Fibroblast of the aortic adventitia (primary cell): ENCODE results near the gene CMA1. TPM values are rescaled to one million over a fixed set of nuclear protein-coding genes. Genes with fewer than 3 reads are reported as not detected.

Experiments
- DNase-seq: peaks from one replicate; pipeline ENCODE4 v3.0.0-alpha.2; 2010; ENCODE audit warnings: low read depth
- H3K4me3 ChIP-seq: 2 replicates; pipeline ENCODE4 v1.5.1; 2011; ENCODE audit warnings: low read depth, mild to moderate bottlenecking, control low read depth, low read length, moderate library complexity
- total RNA-seq: library from RNA; depleted of rRNA; stranded (reverse); fragments of >200 nt; gene quantifications from 2 replicates; pipeline ENCODE4 v1.2.3, GENCODE V29; 2012; ENCODE audit warnings: low replicate concordance
- TF ChIP-seq, protein P1 (sequence below): IDR thresholded peaks from 2 replicates; pipeline ENCODE4 v1.5.1; 2011; ENCODE audit warnings: mild to moderate bottlenecking, low read length, control low read depth, inconsistent platforms; ENCODE audit not compliant: insufficient read depth

The CMA1 gene
- total RNA-seq, 1 donor = not detected

DNA sequence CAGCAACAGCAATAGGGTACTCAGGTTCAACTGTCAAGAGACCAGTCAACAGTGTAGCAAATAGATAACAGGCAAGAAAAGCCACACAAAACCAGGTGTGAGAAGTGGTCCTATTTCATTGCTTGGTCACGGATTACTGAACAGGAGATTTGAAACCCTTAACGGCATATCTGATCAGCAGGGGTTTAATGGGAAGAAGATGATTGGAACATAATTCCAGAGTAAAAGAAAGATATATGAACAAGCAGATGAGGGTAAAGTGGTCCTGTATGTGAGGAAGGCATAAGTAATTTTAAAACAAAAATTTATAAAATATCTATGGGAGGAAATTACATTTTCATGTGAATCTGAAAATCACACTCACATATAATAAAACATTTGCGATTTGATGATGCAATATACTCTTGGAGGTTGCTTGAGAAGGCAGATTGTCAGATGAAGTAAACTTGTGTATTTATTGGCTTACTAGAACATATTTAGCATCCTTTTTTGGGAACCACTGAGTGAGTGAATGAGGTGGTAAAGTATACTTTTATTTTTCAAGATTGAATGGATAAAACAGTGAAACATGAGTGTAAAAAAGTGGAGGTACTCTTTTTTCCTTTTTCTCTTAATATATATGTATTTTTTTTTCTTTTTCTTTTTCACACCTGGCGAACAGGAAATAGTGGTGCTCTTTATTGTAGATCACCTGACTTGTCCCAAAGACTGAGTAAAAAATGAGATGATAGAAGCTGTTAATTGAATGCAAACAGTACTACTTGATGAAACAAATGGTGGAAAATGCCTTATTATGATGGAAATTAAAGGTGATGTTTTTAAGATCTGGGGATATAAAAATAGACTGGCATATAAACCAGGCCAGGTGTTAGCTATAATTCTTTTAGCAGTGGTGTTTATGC, 43.9 kb downstream of the CMA1 start:
- no peak for DNase-seq
- H3K4me3 ChIP-seq = no peak overlapping the region
- TF ChIP-seq, protein P1, sequence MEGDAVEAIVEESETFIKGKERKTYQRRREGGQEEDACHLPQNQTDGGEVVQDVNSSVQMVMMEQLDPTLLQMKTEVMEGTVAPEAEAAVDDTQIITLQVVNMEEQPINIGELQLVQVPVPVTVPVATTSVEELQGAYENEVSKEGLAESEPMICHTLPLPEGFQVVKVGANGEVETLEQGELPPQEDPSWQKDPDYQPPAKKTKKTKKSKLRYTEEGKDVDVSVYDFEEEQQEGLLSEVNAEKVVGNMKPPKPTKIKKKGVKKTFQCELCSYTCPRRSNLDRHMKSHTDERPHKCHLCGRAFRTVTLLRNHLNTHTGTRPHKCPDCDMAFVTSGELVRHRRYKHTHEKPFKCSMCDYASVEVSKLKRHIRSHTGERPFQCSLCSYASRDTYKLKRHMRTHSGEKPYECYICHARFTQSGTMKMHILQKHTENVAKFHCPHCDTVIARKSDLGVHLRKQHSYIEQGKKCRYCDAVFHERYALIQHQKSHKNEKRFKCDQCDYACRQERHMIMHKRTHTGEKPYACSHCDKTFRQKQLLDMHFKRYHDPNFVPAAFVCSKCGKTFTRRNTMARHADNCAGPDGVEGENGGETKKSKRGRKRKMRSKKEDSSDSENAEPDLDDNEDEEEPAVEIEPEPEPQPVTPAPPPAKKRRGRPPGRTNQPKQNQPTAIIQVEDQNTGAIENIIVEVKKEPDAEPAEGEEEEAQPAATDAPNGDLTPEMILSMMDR = no peak

DNA sequence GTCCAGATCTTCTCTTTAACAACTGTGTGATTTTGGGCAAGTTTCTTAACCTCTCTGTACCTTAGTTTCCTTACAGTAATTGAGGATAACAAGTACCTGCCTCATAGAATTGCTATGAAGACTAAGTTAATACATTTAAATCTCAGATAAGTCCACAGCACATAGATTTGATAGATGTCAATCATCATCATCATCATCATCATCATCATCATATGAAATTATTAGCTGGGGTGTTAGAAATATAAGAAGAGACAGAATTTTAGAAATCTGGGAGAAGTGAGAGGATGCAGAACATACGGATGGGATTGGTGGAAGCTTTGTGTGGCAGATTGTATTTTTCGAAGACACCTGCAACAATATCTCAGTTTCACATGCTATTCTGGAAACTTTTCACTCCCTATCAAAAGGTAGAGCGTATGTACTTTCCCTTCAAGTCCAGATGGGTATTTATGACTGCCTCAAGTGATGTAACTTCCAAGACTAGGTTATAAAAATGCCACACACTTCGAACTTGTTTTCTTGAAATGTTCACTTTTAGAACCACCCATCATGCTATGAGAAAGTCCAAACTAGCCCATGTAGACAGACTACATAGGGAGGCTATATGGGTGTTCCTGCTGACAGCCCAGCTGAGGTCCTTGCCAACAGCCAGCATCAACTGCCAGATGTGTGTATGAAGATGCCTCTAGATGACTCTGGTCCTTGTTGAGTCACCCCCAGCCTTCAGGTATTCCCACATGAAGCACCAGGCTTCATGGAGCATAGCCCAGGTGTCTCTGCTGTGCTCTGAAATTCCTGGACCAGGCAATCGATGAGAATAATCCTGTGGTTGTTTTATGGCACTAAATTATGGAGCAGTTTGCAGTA, 44.8 kb downstream of the CMA1 start:
- TF ChIP-seq, protein P1 = no peak
- DNase-seq = no peak

DNA sequence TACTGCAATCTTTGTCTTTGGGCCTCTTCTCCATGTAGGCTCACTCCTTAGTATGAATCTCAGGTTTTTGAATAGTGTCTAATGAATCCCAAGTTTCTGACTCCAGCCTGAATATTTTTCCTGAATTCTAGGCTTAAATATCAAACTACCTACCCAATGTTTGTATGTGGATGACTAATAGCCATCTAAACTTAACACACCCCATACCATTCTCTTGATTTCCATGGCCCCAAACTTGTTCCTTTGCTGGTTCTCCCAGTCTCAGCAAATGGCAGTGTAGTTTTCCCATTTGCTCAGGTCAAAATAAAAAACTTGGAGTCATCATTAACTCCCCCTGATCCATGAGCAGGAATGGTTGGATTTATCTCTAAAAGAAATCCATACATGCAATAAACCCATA, 46.7 kb downstream of the CMA1 start:
- H3K4me3 ChIP-seq = no peak overlapping the region
- no peak for DNase-seq
- TF ChIP-seq, protein P1 = no peak

More for the DNA sequence above, 44.8 kb downstream of the CMA1 start:
- H3K4me3 ChIP-seq = no peak overlapping the region

GRCh38 chr14:24459331-24459730, 48.7 kb downstream of the CMA1 start:
- TF ChIP-seq, protein P1 = no peak
- DNase-seq = no peak
- no peak overlapping the region for H3K4me3 ChIP-seq

DNA sequence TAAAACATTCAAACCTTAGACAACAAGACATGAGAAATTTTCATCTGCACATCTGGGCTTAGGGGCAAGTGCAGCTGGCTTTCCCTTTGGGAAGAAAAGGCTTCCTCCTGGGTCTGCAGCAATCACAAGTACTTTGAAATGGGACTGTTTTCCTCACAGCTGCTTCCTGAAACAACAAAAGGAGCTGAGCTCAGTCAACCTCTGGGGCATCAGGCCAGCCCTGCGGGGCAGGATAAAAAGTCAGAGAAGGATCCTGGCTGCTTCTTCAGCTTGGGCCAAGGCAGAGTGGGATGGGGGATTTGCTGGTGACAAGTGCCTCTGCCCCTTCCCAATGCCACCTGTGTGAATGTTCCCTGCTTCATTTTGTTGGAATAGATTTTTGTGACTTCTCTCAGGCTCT, 49.3 kb downstream of the CMA1 start:
- no peak for DNase-seq
- H3K4me3 ChIP-seq = no peak overlapping the region
- TF ChIP-seq, protein P1 = no peak

DNA sequence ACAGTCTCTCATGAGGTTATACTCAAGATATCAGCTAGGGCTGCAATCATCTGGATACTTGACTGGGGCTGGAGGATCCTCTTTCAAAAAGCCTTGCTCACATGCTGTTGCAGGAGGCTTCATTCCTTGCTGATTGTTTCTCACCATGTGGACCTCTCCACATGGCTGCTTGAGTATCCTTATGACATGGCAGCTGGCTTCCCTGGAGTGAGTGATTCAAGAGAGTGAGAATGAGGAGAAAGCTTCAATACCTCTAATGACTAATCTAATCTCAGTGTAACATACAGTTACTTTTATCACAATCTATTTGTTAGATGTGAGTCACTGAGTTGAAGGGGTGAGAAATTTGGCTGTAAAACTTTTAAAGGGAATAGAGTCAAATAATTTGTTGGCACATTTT, 51.1 kb downstream of the CMA1 start:
- no peak for DNase-seq
- TF ChIP-seq, protein P1 = no peak
- H3K4me3 ChIP-seq = no peak overlapping the region

Other genes starting within 250 kb of the CMA1 start
- 0.36 and 6.1 TPM in 2 replicates for gene TGM1, start 245.1 kb downstream of the CMA1 start, total RNA-seq
- 21.2 and 26.7 TPM in 2 replicates for gene RABGGTA, start 236.7 kb downstream of the CMA1 start, total RNA-seq
- gene DHRS1, start 208.5 kb downstream of the CMA1 start, total RNA-seq = 8.7 and 20.7 TPM in 2 replicates
- gene NOP9, start 208.4 kb downstream of the CMA1 start, total RNA-seq = 16.4 and 19.6 TPM in 2 replicates
- gene CIDEB, start 200.3 kb downstream of the CMA1 start, total RNA-seq = 1.9 and 4.2 TPM in 2 replicates
- 3.5 and 18.6 TPM in 2 replicates for gene LTB4R2, start 198.1 kb downstream of the CMA1 start, total RNA-seq
- gene LTB4R, start 196.8 kb downstream of the CMA1 start, total RNA-seq = 0.98 and 1.5 TPM in 2 replicates
- gene ADCY4, start 173.2 kb downstream of the CMA1 start, total RNA-seq = 1.2 and 6.3 TPM in 2 replicates
- gene RIPK3, start 168.3 kb downstream of the CMA1 start, total RNA-seq = 0.99 and 3.0 TPM in 2 replicates
- gene NFATC4, start 140.1 kb downstream of the CMA1 start, total RNA-seq = 77.9 and 221 TPM in 2 replicates
- gene NYNRIN, start 109.3 kb downstream of the CMA1 start, total RNA-seq = 14.1 and 45.1 TPM in 2 replicates
- gene CBLN3, start 78.6 kb downstream of the CMA1 start, total RNA-seq = 5.9 and 6.2 TPM in 2 replicates
- 37.1 and 39.8 TPM in 2 replicates for gene KHNYN, start 78.3 kb downstream of the CMA1 start, total RNA-seq
- gene SDR39U1, start 65.5 kb downstream of the CMA1 start, total RNA-seq = 12.6 and 13.7 TPM in 2 replicates
- gene CTSG, start 68.0 kb upstream of the CMA1 start, total RNA-seq = not detected in 2 replicates
- not detected in 2 replicates for gene GZMH, start 101.4 kb upstream of the CMA1 start, total RNA-seq
- not detected in 2 replicates for gene GZMB, start 125.9 kb upstream of the CMA1 start, total RNA-seq